NCI-H226 (cell line): Measurements from ENCODE around the gene CDC73.
"Not testable (repeated sequence)": the region's sequence is repeated elsewhere in the genome, so short reads cannot be mapped to it uniquely, and the experiment has no call there.

ENCODE experiments used
- DNase-seq: peaks from one replicate; pipeline ENCODE4 v3.0.0-alpha.2; 2015

CDC73 gene

DNA sequence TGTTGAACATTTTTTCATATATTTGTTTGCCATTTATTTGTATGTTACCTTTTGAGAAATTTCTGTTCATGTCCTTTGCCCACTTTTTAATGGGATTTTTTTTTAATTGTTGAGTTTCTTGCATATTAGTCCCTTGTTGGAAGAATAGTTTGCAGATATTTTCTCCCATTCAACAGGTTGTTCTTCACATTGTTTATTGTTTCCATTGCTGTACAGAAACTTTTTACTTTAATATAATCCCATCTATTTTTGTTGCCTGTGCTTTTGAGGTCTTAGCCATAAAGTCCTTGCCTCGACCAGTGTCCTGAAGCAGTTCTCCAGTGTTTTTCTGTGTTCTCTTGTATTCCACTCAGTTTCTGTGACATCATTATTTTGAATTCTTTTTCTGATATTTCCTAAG is 118.8 kb downstream of the CDC73 start:
- DNase-seq, result no peak

DNA sequence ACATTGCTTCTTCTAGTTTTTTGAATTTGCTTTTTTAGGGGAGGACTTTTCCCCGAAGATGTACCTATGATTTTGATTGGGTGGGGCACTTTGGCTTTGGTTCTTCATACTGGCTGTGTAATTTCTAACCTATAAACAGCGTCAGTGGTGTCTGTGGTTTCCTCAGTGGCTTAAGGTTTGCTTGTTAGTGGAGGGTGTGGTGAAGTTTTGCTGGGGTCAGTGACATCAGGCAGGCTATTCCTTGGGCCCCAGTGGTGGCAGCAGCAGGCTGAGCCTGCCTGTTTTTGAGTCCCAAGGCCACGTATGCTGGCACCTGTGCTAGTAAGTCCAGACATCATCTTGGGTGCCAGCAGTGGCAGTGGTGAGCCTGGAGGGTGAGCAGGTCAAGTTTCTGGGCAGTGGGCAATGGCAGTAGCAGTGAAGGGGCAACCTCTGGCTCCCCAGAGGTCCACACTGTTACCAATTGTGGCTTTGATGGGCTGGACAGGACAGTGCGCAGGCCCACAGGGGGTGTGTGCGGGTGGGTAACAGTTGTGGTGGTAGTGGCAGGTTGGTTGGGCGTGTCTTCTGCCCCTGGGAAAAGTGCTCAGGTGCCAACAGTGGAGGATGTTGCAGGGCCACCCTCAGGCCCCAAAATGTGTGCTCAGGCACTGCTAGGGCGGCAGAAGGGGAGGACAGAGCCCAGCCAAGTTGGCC is 119.4 kb downstream of the CDC73 start:
- DNase-seq, result no peak

GRCh38 chr1:193242000-193242399 is 120.2 kb downstream of the CDC73 start:
- DNase-seq, result no peak

DNA sequence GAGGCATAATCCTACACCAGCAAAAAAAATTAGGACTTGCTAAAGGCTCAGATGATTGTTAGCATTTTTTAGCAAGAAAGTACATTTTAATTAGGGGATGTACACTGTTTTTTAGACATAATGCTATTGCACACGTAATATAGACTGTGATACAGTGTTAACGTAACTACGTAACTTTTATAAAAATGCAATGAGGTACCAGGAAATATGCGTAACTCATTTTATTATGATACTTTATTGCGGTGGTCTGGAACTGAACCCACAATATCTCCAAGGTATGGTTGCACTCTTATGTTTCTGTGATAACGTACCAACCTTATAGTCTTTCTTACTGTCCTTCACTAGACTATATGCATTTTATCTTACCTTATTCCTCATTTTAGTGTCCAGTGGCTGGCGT is 127.4 kb downstream of the CDC73 start:
- no peak for DNase-seq

DNA sequence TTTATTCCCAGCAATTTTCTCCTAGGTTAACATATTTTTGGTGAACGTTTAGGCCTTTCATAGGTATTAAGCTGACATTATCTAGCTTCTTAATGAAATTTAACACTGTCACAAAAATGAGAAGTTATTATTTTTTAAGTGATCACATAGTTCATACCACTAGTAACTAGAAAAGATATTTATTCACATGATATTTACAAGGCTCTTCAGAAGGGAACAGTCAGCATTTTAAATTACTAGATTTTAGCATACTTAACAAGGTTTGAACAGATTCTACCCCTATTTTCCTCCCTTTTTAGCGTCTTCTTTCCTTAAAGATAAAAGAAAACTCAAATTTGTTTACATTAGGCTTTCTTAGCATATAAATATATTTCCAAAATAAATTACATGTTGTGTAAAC is 130.1 kb downstream of the CDC73 start:
- no peak for DNase-seq

- DNase-seq, result no peak
These were observed 134.2 kb downstream of the CDC73 start for GRCh38 chr1:193256019-193256418.

- no peak for DNase-seq
These were observed 137.8 kb downstream of the CDC73 start for GRCh38 chr1:193259636-193260035.

GRCh38 chr1:193260056-193260745 is 138.4 kb downstream of the CDC73 start:
- DNase-seq, result no peak

GRCh38 chr1:193260896-193261295 is 139.1 kb downstream of the CDC73 start:
- DNase-seq, result no peak

- no peak for DNase-seq
These were observed 140.8 kb downstream of the CDC73 start for GRCh38 chr1:193262661-193263060.

- DNase-seq, result no peak
These were observed 142.7 kb downstream of the CDC73 start for GRCh38 chr1:193264313-193265065.

- no peak for DNase-seq
These were observed 143.9 kb downstream of the CDC73 start for GRCh38 chr1:193265716-193266115.

DNA sequence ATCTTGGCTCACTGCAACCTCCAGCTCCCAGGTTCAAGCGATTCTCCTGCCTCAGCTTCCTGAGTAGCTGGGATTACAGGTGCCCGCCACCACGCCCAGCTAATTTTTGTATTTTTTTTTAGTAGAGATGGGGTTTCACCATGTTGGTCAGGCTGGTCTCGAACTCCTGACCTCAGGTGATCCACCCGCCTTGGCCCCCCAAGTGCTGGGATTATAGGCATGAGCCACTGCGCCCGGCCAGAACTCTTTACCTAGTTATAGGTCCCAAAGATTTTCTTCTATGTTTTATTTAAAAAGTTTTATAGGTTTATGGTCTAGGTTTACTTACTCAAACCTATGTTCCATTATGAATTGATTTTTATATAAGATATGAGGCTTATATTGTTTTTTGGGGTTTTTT is 145.0 kb downstream of the CDC73 start:
- DNase-seq, result not testable (repeated sequence)

GRCh38 chr1:193270996-193271395 is 149.2 kb downstream of the CDC73 start:
- DNase-seq, result peak; percentile 37

DNA sequence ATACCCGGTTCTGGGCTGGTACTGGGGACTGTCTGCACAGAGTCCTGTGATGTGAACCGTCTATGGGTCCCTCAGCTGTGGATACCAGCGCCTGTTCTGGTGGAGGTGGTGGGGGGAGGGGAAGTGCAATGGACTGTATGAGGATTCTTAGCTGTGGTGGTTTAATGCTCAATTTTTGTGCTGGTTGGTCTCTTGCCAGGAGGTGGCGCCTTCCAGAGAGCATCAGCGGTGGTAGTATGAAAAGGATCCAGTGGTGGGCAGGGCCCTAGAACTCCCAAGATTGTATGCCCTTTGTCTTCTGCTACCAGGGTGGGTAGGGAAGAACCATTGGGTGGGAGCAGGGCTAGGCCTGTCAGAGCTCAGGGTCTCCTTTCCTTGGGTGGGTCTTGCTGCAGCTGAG is 153.9 kb downstream of the CDC73 start:
- no peak for DNase-seq

GRCh38 chr1:193278968-193279367 is 157.1 kb downstream of the CDC73 start:
- DNase-seq, result no peak

GRCh38 chr1:193281894-193282293 is 160.1 kb downstream of the CDC73 start:
- DNase-seq, result no peak

- no peak for DNase-seq
These were observed 161.2 kb downstream of the CDC73 start for GRCh38 chr1:193283016-193283415.

GRCh38 chr1:193284219-193284618 is 162.4 kb downstream of the CDC73 start:
- no peak for DNase-seq

- no peak for DNase-seq
These were observed 163.8 kb downstream of the CDC73 start for GRCh38 chr1:193285641-193286040.

- not testable (repeated sequence) for DNase-seq
These were observed 166.8 kb downstream of the CDC73 start for GRCh38 chr1:193288548-193289080.

DNA sequence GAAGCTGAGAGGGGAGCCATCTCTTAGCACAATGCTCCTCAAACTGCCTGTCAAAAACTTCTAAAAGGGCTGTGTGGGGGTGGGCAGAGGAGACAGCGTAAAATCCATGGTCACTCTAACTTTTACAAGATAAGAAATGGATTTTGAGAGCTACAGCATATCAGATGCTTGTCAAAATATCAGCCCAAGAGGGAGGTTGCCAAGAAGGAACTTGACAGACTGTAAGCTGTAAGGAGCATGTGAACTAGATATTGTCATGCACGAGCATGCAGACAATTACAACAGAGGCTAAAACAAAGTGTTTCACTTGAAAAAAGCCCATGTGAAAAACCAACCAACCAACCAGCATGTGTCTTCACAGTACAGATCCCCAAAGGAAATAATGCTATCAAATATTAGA is 171.9 kb downstream of the CDC73 start:
- no peak for DNase-seq

- no peak for DNase-seq
These were observed 177.2 kb downstream of the CDC73 start for GRCh38 chr1:193299038-193299437.

- no peak for DNase-seq
These were observed 179.9 kb downstream of the CDC73 start for GRCh38 chr1:193301746-193302145.
